H1 (cell line): ENCODE measurements around the gene PPP1R12C. TPM values are rescaled to one million over a fixed set of nuclear protein-coding genes. Genes with fewer than 3 reads are reported as not detected.

ENCODE experiments used
- CTCF ChIA-PET: fragments of 300-600 bp; sonication (Branson Sonifier 250); formaldehyde crosslinking; loops from one replicate; lab custom pipeline; 2021; ENCODE audit not compliant: partially characterized antibody; lab: Charles Lee
- POLR2A ChIA-PET: fragments of 300-600 bp; sonication (Branson Sonifier 250); formaldehyde crosslinking; loops from one replicate; lab custom pipeline; 2021; ENCODE audit warnings: inconsistent platforms; ENCODE audit not compliant: partially characterized antibody; lab: Charles Lee
- DNase-seq, 2 experiments: peaks; one replicate each; pipeline versions ENCODE4 v3.0.0 to v3.0.0-alpha.2; 2010 to 2022; ENCODE audit warnings: low spot score in 2 of 2, low read depth in 1 of 2, mixed read lengths in 1 of 2
- FAIRE-seq: peaks from 2 replicates; lab custom pipeline; 2011; peaks lifted over from hg19 to GRCh38; lab: Jason Lieb, UNC
- H2AFZ ChIP-seq: 2 replicates; pipeline ENCODE4 v1.8.1; 2012; ENCODE audit warnings: low read length, inconsistent platforms
- H2AK5ac ChIP-seq: 2 replicates; pipeline ENCODE4 v1.6.1; 2013; ENCODE audit warnings: low read depth, low read length
- H2BK120ac ChIP-seq: replicated peaks from 2 replicates; pipeline ENCODE3; 2013; ENCODE audit warnings: low read depth, low read length, inconsistent platforms
- H2BK12ac ChIP-seq: 2 replicates; pipeline ENCODE4 v1.6.1; 2013; ENCODE audit warnings: low read depth, low read length
- H2BK15ac ChIP-seq: 2 replicates; pipeline ENCODE4 v1.6.1; 2013; ENCODE audit warnings: low read length
- H2BK20ac ChIP-seq: 2 replicates; pipeline ENCODE4 v1.6.1; 2013; ENCODE audit warnings: low read length
- H2BK5ac ChIP-seq: 2 replicates; pipeline ENCODE4 v1.6.1; 2013; ENCODE audit warnings: low read depth, low read length
- H3K14ac ChIP-seq: 2 replicates; pipeline ENCODE4 v1.6.1; 2013; ENCODE audit warnings: inconsistent platforms; ENCODE audit not compliant: insufficient read length
- H3K18ac ChIP-seq: 2 replicates; pipeline ENCODE4 v1.6.1; 2013; ENCODE audit warnings: low read length; ENCODE audit errors: extremely low read depth
- H3K23ac ChIP-seq: 2 replicates; pipeline ENCODE4 v1.6.1; 2013; ENCODE audit warnings: inconsistent platforms; ENCODE audit not compliant: insufficient read length
- H3K23me2 ChIP-seq: 2 replicates; pipeline ENCODE4 v1.6.1; 2013; ENCODE audit warnings: low read depth, low read length
- H3K27ac ChIP-seq: 2 replicates; pipeline ENCODE4 v1.6.1; 2011; ENCODE audit warnings: low read depth, low read length, inconsistent platforms
- H3K27me3 ChIP-seq, 4 experiments: replicated peaks in 1 of 4; 1 replicate in 1 of 4; 2 replicates in 3 of 4; pipeline versions ENCODE4 v1.6.1 to v1.8.1; 2011 to 2013; ENCODE audit warnings: low read length in 3 of 4, mild to moderate bottlenecking in 3 of 4, inconsistent platforms in 2 of 4, mixed read lengths in 2 of 4, moderate library complexity in 1 of 4; ENCODE audit not compliant: control insufficient read depth in 3 of 4, insufficient read depth in 3 of 4; ENCODE audit errors: extremely low read depth in 1 of 4
- H3K36me3 ChIP-seq, 4 experiments: 2 replicates each; pipeline versions ENCODE4 v1.6.1 to v1.8.1; 2011 to 2013; ENCODE audit warnings: mild to moderate bottlenecking in 4 of 4, low read length in 3 of 4, moderate library complexity in 2 of 4, control low read depth in 1 of 4, inconsistent platforms in 1 of 4; ENCODE audit not compliant: insufficient read depth in 4 of 4, control insufficient read depth in 2 of 4
- H3K4ac ChIP-seq: replicated peaks from 2 replicates; pipeline ENCODE3; 2013; ENCODE audit warnings: low read length, low read depth, mixed read lengths, inconsistent platforms; ENCODE audit not compliant: insufficient read length
- H3K4me1 ChIP-seq, 4 experiments: replicated peaks in 1 of 4; 1 replicate in 1 of 4; 2 replicates in 3 of 4; pipeline versions ENCODE4 v1.6.1 to v1.8.1; 2011 to 2013; ENCODE audit warnings: low read length in 3 of 4, inconsistent platforms in 2 of 4, mixed read lengths in 1 of 4; ENCODE audit not compliant: insufficient read depth in 4 of 4, control insufficient read depth in 3 of 4
- H3K4me2 ChIP-seq, 2 experiments: 2 replicates each; pipeline versions ENCODE4 v1.6.1 to v1.8.1; 2011 to 2013; ENCODE audit warnings: low read depth in 2 of 2, low read length in 2 of 2, control low read depth in 1 of 2, inconsistent platforms in 1 of 2, mild to moderate bottlenecking in 1 of 2; ENCODE audit not compliant: insufficient read depth in 1 of 2
- H3K4me3 ChIP-seq, 4 experiments: fragments of 200-600, 300-600 bp in 1 of 4; sonication (generic), shearing (Covaris generic), sonication (Bioruptor Twin) in 1 of 4; 2 replicates each; pipeline versions ENCODE4 v1.5.1 to v1.8.1; 2011 to 2016; ENCODE audit warnings: low read length in 4 of 4, low read depth in 3 of 4, control low read depth in 2 of 4, inconsistent platforms in 2 of 4, mild to moderate bottlenecking in 2 of 4, mixed read lengths in 1 of 4, moderate library complexity in 1 of 4; ENCODE audit not compliant: insufficient read depth in 2 of 4; ENCODE audit errors: extremely low read depth in 1 of 4
- H3K56ac ChIP-seq: replicated peaks from 2 replicates; pipeline ENCODE3; 2013; ENCODE audit warnings: low read depth, mild to moderate bottlenecking, mixed read lengths, low read length, inconsistent platforms; ENCODE audit not compliant: insufficient read length
- H3K79me1 ChIP-seq: 2 replicates; pipeline ENCODE4 v1.6.1; 2013; ENCODE audit warnings: low read depth, low read length, control low read depth
- H3K79me2 ChIP-seq, 2 experiments: 2 replicates each; pipeline versions ENCODE4 v1.6.1 to v1.8.1; 2012 to 2013; ENCODE audit warnings: low read length in 2 of 2, mild to moderate bottlenecking in 2 of 2, inconsistent platforms in 1 of 2; ENCODE audit not compliant: insufficient read depth in 2 of 2, control insufficient read depth in 1 of 2
- H3K9ac ChIP-seq, 4 experiments: replicated peaks in 1 of 4; 1 replicate in 1 of 4; 2 replicates in 3 of 4; pipeline versions ENCODE4 v1.6.1 to v1.8.1; 2011 to 2013; ENCODE audit warnings: low read depth in 3 of 4, low read length in 3 of 4, control low read depth in 2 of 4, mild to moderate bottlenecking in 2 of 4, moderate library complexity in 2 of 4, inconsistent platforms in 1 of 4; ENCODE audit errors: extremely low read depth in 1 of 4
- H3K9me3 ChIP-seq, 2 experiments: 2 replicates each; pipeline versions ENCODE4 v1.6.1 to v1.8.1; 2012 to 2013; ENCODE audit warnings: mild to moderate bottlenecking in 2 of 2, moderate library complexity in 2 of 2, control low read depth in 1 of 2, inconsistent platforms in 1 of 2, low read depth in 1 of 2, low read length in 1 of 2, mixed read lengths in 1 of 2; ENCODE audit not compliant: insufficient read depth in 2 of 2
- H4K20me1 ChIP-seq, 2 experiments: replicated peaks in 1 of 2; 2 replicates each; pipeline versions ENCODE3 to v1.8.1; 2011 to 2013; ENCODE audit warnings: inconsistent platforms in 2 of 2, low read length in 2 of 2, mild to moderate bottlenecking in 1 of 2; ENCODE audit not compliant: insufficient read depth in 2 of 2, control insufficient read depth in 1 of 2
- H4K5ac ChIP-seq: 2 replicates; pipeline ENCODE4 v1.6.1; 2013; ENCODE audit warnings: low read length, low read depth, mixed read lengths, inconsistent platforms; ENCODE audit not compliant: insufficient read length
- H4K8ac ChIP-seq: 2 replicates; pipeline ENCODE4 v1.8.0; 2013; ENCODE audit warnings: mild to moderate bottlenecking, moderate library complexity, low read length, inconsistent platforms; ENCODE audit not compliant: insufficient read depth; ENCODE audit errors: extremely low read depth
- H4K91ac ChIP-seq: replicated peaks from 2 replicates; pipeline ENCODE3; 2013; ENCODE audit warnings: low read length, mixed read lengths, inconsistent platforms; ENCODE audit not compliant: insufficient read length
- SAP30 ChIP-seq: fragments of 300-600 bp; sonication (generic); IDR thresholded peaks from 2 replicates; pipeline ENCODE4 v1.7.1; 2012; ENCODE audit warnings: low read length, moderate library complexity, mild to moderate bottlenecking, inconsistent platforms; ENCODE audit not compliant: insufficient read depth, insufficient replicate concordance
- USF2 ChIP-seq: IDR thresholded peaks from 2 replicates; pipeline ENCODE4 v1.6.1; 2011; ENCODE audit warnings: low read length, improper control_type of control experiment
- WGBS, 2 experiments: shearing (Covaris generic) in 1 of 2; methylation state at CpG; one replicate each; pipeline versions ENCODE4 v1.1.6 to v1.1.7; 2013 to 2015; ENCODE audit warnings: low lambda C conversion rate in 2 of 2, mixed read lengths in 2 of 2, inconsistent platforms in 1 of 2, low coverage in 1 of 2, missing lambda C conversion rate in 1 of 2; ENCODE audit not compliant: insufficient replicate concordance in 2 of 2, insufficient coverage in 1 of 2, insufficient read length in 1 of 2; ENCODE audit errors: extremely low coverage in 1 of 2, missing lambda C conversion rate in 1 of 2; 5-methylcytosine and 5-hydroxymethylcytosine counted together
- polyA plus RNA-seq, 7 experiments: library from polyadenylated mRNA; depleted of rRNA in 3 of 7; stranded (reverse) in 5 of 7; unstranded in 2 of 7; fragments of >200 nt in 5 of 7; fragments of 200-250 nt in 2 of 7; gene quantifications; 1 replicate in 5 of 7; 2 replicates in 1 of 7; 4 replicates in 1 of 7; pipeline versions ENCODE4 v1.2.1 to v1.2.3, GENCODE V29; 2011 to 2013; ENCODE audit warnings: missing spikeins in 2 of 7, mixed read lengths in 2 of 7
- total RNA-seq: library from RNA; stranded (reverse); fragmentation: NEBNext Ultra II Directional; extraction: Animal tissue kit (Norgen Biotek cat#: 25700); gene quantifications from 2 replicates; pipeline ENCODE4 v1.2.1, GENCODE V29; 2021

PPP1R12C gene
- total and polyA plus RNA-seq, 2 of the 8 experiments (the other 6 are each of a cell fraction or from before 2014, with no cell fraction given): 31.7 to 71.5 TPM

- no peak for FAIRE-seq
- POLR2A ChIA-PET: interaction anchor here (0.9 to 6.4 kb wide), 9 partner anchors 10 to 335 kb away, joined by 3 to 72 read pairs (median 8); partner anchors contain the start of gene HSPBP1
These were observed 1.1 kb downstream of the PPP1R12C start for GRCh38 chr19:55116232-55116858.

More at GRCh38 chr19:55116232-55116858, 1.1 kb downstream of the PPP1R12C start:
- Histone ChIP-seq H3K79me2 (peaks cover 0 to 33% of the 10 kb centered on the region in 2 experiments; a peak in 2 of 4 replicates), H2BK5ac (no peak overlapping the region), H2BK15ac (0 out of 2 replicates have a peak overlapping the region, but pooled peaks have one; percentile 88), H2BK12ac (no peak overlapping the region), H3K56ac (no peak overlapping the region), H3K4ac (no peak overlapping the region), H3K27ac (no peak overlapping the region), H3K18ac (no peak overlapping the region; the same call in 1 of the 2 replicates), H4K8ac (no peak overlapping the region; the same call in 1 of the 2 replicates), H3K14ac (no peak overlapping the region), H3K9ac (peak overlapping the region; percentile 56 to 93 (median 65)), H3K4me3 (peak overlapping the region; percentile 83 to 92 (median 87)), H3K23ac (peak overlapping the region; percentile 36), H3K36me3 (peaks cover 0 to 4% (median 0%) of the 10 kb centered on the region in 4 experiments; a peak in 1 of 8 replicates), H4K5ac (no peak overlapping the region), H2BK20ac (no peak overlapping the region), H4K20me1 (peaks cover 20 to 25% of the 10 kb centered on the region in 2 experiments), H2AK5ac (no peak overlapping the region), H4K91ac (no peak overlapping the region), H3K9me3 (no peaks in the 10 kb centered on the region), H3K4me2 (peak overlapping the region; percentile 96 to 98), H3K23me2 (peaks cover 17% of the 10 kb centered on the region), H3K4me1 (peaks cover 0 to 26% (median 17%) of the 10 kb centered on the region in 4 experiments; a peak in 5 of 7 replicates), H3K79me1 (peaks cover 32% of the 10 kb centered on the region), H2BK120ac (no peak overlapping the region), H2AFZ (no peak overlapping the region), H3K27me3 (no peaks in the 10 kb centered on the region)
- CTCF ChIA-PET: interaction anchor here (0.9 to 3.7 kb wide), 10 partner anchors 10 to 49 kb away, joined by 3 to 15 read pairs (median 4); no protein-coding TSS in a partner anchor
- TF ChIP-seq USF2 (peak; percentile 78), SAP30 (no peak)
- DNase-seq: peak in 1 of 2 experiments; percentile 59
- WGBS, 2 experiments: 16% methylated on average over 25 of the region's 25 CpGs; no CpG with 5 or more reads in 1 of the 2 experiments
